GM21423 (cell line): ENCODE data around the gene SNRNP25.

Experiments
- ATAC-seq: cut with Tn5 transposase; IDR thresholded peaks from one replicate; pipeline ENCODE4 v1.9.1; 2021; ENCODE audit warnings: mild to moderate bottlenecking, moderate library complexity; ENCODE audit not compliant: unreplicated experiment

The SNRNP25 gene

DNA sequence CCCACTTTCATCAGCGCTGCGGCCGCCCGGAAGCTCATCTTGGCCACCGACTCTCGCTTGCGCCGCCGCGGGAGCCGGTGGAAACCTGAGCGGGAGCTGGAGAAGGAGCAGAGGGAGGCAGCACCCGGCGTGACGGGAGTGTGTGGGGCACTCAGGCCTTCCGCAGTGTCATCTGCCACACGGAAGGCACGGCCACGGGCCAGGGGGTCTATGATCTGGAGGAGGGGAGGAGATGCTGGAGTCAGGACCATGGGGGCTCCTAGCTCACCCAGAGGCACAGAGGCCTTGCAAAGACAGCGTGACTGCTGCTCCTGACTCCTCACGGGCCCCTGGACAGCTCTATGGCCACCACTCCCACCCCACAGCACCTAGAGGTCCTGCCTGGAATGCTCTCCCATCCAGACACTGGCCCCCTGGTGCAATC is 9.4 kb downstream of the SNRNP25 start:
- ATAC-seq: no peak

DNA sequence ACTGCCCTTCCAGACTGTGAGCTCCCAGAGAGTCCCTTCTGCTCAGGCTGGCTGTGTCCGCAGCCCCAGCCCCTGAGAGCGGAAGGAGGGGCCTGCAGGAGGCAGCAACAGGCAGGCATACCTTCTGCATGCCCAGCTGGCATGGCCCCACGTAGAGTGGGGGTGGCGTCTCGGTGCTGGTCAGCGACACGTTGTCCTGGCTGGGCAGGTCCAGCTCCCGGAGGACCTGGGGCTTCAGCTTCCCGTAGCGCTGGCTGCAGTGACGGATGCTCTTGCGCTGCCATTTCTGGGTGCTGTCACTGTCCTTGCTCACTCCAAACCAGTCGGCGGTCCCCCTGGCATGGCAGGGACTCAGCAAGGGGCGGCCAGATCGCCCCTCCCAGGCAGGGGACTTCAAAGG is 9.8 kb downstream of the SNRNP25 start:
- ATAC-seq: no peak

DNA sequence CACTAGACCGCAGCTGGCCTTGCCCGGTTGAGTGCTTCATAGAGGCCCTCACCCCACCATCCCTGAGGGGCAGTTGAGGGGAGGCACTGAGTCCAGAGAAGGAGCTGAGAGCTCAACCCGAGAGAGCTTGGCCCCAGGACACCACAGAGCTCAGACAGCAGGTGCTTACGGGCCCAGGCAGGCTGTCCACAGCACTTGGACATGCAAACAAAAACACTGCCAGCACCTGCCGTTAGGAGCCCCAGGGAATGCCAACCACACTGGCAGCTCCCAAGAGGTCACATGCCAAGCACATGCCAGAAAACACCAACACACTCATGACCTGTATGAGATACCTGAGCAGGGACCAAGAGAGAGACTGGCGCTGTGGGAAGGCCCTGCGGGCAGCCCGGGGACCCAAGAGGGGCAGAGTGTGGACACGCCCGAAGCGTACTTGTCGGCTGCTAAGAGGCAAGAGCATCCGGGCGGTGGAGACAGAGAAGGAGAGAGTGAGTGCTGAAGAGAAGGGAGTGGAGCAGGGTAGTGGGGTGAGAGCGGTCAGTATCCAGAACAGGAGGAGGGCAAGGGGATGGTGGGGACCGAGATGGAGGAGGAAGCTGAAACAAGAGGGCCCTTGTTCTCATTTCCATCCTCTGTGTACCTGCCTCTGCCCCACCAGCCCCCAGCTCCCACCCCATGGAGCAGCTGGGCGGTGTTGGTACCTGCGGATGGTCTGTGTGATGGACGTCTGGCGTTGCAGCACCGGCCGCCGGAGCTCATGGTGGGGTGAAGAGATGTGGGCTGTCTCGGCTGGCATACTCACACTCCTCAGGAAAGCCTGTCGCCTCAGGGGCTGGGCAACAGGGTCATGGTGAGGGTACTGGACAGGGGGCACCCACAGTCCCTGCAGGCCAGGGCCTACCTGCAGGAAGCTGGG is 10.6 kb downstream of the SNRNP25 start:
- ATAC-seq: no peak

DNA sequence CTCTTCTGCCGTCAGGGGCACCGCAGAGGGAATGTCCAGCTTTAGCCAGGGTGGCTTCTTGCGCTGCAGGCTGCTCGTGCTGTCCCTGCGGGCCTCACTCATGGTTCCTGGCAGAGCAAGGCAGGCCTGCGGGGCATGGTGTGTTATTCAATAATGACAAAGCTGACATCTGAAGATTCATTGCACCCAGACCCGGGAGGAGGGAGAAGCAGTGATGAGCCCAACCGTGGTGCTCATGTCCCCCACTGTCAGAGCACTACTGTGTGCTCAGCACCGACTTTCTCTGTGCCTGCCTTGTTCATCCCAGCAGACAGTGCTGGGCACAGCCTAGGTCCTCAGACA is 11.3 kb downstream of the SNRNP25 start:
- ATAC-seq: no peak

- no peak for ATAC-seq
These were observed 12.1 kb downstream of the SNRNP25 start for GRCh38 chr16:65745-66144.

- no peak for ATAC-seq
These were observed 12.9 kb downstream of the SNRNP25 start for GRCh38 chr16:66309-67182.

- ATAC-seq: no peak
These were observed 13.7 kb downstream of the SNRNP25 start for GRCh38 chr16:67183-67791.

- ATAC-seq: no peak
These were observed 14.5 kb downstream of the SNRNP25 start for GRCh38 chr16:67884-68789.

- no peak for ATAC-seq
These were observed 15.6 kb downstream of the SNRNP25 start for GRCh38 chr16:69181-69580.

GRCh38 chr16:71210-71539 is 17.5 kb downstream of the SNRNP25 start:
- no peak for ATAC-seq

- ATAC-seq: no peak
These were observed 18.1 kb downstream of the SNRNP25 start for GRCh38 chr16:71540-72401.

DNA sequence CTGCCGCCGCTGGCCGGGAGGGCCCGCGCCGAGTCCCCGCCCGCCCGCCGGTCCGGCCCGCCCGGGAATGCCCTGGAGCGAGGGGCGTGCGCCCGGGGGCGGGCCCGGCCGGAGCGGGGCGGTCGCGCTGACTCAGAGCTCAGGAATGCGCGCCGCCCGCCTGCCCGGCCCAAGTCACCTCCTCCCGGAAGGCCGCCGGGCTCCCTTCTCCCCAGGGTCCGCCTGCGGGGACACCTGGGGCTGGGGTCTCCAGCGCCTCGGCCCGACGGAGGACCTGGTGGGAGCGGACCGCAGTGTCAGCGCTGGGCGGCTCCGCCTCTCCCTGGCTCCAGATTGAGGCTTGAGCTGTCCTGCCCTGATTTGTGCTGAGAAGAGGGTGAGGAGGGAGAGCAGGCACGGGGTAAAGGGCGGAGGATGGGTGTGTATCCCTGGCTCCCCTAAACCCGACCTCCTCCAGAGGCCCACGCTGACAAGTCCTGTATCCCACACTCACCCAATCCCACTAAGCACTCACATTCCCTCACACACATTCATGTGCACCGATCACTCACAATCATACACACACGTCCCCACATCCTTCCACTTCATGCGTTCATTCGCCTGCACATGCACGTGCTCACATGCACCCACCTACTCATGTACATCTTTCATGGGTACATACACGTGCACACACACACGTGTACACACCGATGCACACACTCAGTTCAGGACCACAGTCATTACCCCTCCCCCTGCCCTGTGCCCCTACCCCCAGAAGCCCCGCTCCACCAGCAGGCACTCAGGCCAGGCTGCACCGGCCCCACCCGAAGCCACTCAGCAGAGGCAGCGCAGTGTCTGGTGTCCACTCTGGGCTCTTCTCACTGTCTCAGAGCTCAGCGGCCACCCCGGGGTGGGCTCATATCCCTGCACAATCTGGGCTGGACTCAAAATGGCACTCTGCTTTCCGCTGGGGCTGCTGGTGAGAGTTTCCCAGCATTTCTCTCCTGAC is 19.2 kb downstream of the SNRNP25 start, which contains the start of gene RHBDF1:
RHBDF1 (minus strand) TSS at position 71 of the 988 bp plus-strand sequence. CDS start 7,616 bp downstream, outside the sequence.
- no peak for ATAC-seq

GRCh38 chr16:74051-74746 is 20.6 kb downstream of the SNRNP25 start:
- ATAC-seq: no peak

- ATAC-seq: no peak
These were observed 21.2 kb downstream of the SNRNP25 start for GRCh38 chr16:74747-75334.

GRCh38 chr16:75580-76501 is 22.2 kb downstream of the SNRNP25 start:
- no peak for ATAC-seq

DNA sequence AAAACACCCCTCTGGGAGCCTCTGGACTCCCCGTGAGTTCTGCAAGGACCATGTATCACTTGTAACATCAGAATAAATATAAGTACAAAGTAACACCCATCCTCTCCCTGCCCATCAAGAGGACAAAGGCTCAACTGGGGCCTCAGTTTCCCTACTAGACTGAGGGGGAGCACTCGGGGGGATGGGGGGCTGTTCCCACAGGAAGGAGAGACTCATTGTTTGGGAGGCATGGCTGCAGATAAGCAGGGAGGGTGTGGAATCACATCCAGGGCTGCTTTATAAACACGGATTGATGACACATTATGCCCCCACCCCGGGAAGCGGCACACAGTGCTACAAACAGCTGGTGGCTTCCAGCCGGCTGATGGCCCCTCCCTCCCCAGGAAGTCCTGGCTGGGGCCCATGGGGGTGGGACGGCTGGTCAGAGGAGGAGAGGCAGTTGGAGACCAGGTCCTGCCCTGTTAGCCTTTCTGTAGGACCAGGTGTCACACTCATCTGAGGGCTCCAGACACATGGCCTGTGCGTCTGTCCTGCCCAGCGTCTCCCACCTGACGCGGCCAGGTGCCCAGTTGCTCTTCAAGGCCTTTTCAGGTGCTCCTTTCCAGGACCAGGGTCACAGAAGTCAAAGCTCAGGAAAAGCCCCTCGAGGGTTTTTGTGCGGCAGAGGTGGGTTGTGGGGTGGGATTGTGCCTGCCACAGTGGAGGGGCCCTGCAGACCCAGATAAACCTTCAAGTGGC is 23.1 kb downstream of the SNRNP25 start:
- no peak for ATAC-seq
